ENCODE results near the gene PIK3CA.
A peak's percentile ranks its signal among the peaks of the same experiment; 100 is the strongest.

Gene PIK3CA

DNA sequence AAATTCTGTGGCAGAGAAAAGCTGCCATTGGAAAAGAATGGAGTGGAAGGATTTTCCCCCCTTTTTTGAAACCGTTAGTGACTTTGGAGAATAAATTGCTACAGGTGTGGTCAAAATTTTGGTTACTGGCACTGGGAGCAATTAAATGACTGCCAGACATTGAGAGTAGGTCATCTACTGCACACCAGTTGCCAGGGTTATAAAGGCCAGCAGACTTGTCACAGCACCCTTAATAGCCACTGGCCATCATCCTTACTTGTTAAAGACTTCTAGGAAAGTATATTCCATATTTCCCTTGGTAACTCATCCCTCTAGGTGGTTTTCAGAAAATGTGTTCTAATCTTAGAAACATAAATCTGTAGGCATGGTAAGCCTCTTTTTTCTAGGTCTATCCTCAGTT lies 8.0 kb downstream of the PIK3CA start:
- Histone ChIP-seq H3K27me3 (no peaks in the 10 kb centered on the region), H3K9me3 (peaks cover 16% of the 10 kb centered on the region), H3K36me3 (peaks cover 30% of the 10 kb centered on the region), H3K9ac (no peak overlapping the region), H3K4me3 (no peak overlapping the region), H3K4me2 (no peak overlapping the region), H3K4me1 (peaks cover 6% of the 10 kb centered on the region), H3K27ac (no peak overlapping the region), H4K20me1 (peaks cover 97% of the 10 kb centered on the region)
- TF ChIP-seq Cebpa-rat (IDR thresholded peaks at IDR 0.05): no peak

DNA sequence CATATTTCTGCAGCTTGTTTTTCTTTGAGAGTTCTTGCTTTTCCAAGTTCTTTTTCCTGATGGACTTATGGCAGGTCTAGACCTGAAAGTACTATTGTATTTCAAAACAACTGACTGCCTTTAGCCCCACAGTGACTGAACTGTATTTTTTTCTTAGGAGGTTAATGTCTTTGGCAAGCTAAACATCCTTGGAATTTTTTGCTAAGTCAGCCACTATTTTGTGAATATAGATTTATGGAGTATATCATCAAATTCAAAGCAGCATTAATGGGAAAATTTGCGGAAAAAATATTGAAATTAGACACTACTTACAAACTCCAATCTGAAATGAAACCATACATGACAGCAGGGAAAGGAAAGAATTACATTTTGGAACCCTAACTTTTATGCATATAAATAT lies 8.6 kb downstream of the PIK3CA start:
- Histone ChIP-seq H3K9ac (no peak overlapping the region), H3K4me3 (no peak overlapping the region), H4K20me1 (peaks cover 97% of the 10 kb centered on the region), H3K9me3 (peaks cover 18% of the 10 kb centered on the region), H3K27ac (no peak overlapping the region), H3K4me2 (no peak overlapping the region), H3K27me3 (no peaks in the 10 kb centered on the region), H3K4me1 (no peaks in the 10 kb centered on the region), H3K36me3 (peaks cover 30% of the 10 kb centered on the region)
- no peak for TF ChIP-seq Cebpa-rat (IDR thresholded peaks at IDR 0.05)

DNA sequence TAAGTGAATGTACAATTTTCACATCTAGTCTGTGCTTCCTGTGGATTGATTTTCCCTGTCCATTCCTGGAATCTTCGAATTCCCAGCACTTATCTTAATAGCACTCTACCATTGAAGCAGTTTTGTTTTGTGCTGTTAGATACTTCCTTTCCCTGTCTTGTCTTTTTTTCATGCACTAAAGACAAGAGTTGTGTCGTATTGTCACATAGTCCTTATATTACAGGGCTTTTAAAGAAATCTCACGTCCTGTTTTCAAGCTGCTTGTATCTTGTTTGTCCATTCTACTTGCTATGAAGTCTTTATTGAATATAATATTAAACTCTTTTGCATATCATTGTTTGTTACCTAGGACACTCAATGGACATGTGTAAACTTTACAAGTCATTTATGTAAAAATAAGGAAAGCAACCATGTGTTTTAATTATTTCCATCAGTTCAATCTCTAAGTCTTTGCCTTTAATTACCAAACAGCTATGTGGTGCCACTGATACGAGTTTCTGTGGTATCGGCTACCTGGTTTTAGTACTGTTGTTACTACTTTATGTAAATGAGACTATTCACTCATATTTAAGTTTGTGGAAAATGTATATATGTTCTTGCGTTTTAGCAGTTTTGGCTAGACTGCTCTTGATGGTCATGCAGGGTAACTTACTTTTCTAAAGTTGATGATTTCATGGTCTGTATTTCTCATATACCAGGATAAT lies 10.3 kb downstream of the PIK3CA start:
- Histone ChIP-seq H3K4me2 (no peak overlapping the region), H3K27ac (no peak overlapping the region), H3K4me3 (no peak overlapping the region), H3K9ac (no peak overlapping the region), H3K4me1 (no peaks in the 10 kb centered on the region), H4K20me1 (peaks cover 96% of the 10 kb centered on the region), H3K36me3 (peaks cover 23% of the 10 kb centered on the region), H3K27me3 (no peaks in the 10 kb centered on the region), H3K9me3 (peaks cover 18% of the 10 kb centered on the region)
- no peak for TF ChIP-seq Cebpa-rat (IDR thresholded peaks at IDR 0.05)

DNA sequence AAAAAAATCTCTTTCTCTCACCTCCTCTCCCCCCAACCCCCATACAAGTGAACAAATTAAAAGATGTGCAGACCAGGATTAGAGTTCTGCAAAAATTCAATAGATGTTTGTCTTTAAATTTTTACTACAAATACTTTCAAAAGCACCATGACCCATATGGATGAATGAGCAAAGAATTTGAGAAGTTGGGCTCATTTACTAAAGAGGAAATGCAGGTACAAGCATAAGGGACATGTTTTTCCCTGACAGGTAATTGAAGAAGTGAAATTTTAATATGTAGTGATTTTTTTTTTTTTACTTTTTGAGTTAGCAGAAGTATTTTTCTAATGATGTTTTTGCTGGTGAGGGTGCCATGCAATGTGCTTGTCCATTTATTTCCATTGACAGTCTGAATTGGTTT lies 15.3 kb downstream of the PIK3CA start:
- TF ChIP-seq Cebpa-rat (IDR thresholded peaks at IDR 0.05): no peak
- H3K27me3 ChIP-seq: no peaks in the 10 kb centered on the region
- peaks cover 18% of the 10 kb centered on the region for H3K36me3 ChIP-seq
- no peak overlapping the region for H3K4me2 ChIP-seq
- peaks cover 96% of the 10 kb centered on the region for H4K20me1 ChIP-seq
- no peak overlapping the region for H3K27ac ChIP-seq
- no peak overlapping the region for H3K4me3 ChIP-seq
- peaks cover 15% of the 10 kb centered on the region; the same call in 1 of the 2 replicates for H3K9me3 ChIP-seq
- H3K9ac ChIP-seq: no peak overlapping the region
- H3K4me1 ChIP-seq: no peaks in the 10 kb centered on the region

DNA sequence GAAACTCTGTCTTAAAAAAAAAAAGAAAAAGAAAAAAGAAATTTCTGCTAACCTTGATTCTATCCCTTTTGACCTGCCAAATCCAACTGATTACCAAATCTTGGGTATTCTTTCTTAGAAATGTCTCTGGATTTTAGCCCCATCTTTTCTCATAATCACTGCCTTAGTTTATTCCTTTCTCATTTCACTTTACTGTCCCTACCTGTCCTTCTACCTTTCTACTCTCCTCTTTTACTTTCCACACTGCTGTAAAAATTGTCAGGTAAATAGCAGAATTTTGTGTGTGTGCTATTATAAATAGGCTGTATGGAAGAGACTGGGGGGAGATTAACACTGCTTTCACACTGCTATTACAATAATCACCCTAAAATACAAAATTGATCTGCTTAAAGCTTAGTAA lies 16.7 kb downstream of the PIK3CA start:
- Histone ChIP-seq H3K9ac (no peak overlapping the region), H3K4me1 (no peaks in the 10 kb centered on the region), H3K36me3 (peaks cover 11% of the 10 kb centered on the region), H3K4me2 (no peak overlapping the region), H3K9me3 (peaks cover 27% of the 10 kb centered on the region), H4K20me1 (peaks cover 95% of the 10 kb centered on the region), H3K27me3 (no peaks in the 10 kb centered on the region), H3K4me3 (no peak overlapping the region), H3K27ac (no peak overlapping the region)
- TF ChIP-seq Cebpa-rat (IDR thresholded peaks at IDR 0.05): no peak

DNA sequence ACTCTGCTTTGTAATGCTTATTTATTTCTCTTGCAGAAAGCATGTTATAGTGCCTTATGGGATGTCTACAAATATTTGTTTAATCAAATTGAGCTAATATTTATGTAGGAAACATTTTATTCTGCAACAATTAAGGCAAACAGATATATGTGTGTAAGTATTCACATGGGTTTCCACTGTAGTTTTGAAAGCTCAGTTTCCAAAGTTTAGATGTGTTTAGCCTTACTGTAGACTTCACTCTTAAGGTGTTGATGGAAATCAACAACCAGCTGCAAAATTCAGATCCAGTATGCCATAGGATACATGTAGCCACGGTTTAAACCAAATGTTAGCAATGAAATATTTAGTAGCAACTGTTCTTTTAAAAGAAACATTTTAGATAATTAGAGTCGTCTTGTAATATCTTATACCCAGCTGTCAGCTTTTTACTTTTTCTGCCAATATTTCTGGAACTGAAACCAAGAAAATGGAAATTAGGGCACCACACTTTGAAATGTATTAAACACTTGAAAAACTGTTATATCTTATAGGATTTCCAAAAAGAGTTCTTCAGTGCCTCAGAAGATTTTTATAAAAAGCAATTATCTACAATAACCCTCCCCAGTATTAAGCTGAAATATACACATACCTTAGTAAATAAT lies 18.5 kb downstream of the PIK3CA start:
- H3K4me3 ChIP-seq: no peak overlapping the region

DNA sequence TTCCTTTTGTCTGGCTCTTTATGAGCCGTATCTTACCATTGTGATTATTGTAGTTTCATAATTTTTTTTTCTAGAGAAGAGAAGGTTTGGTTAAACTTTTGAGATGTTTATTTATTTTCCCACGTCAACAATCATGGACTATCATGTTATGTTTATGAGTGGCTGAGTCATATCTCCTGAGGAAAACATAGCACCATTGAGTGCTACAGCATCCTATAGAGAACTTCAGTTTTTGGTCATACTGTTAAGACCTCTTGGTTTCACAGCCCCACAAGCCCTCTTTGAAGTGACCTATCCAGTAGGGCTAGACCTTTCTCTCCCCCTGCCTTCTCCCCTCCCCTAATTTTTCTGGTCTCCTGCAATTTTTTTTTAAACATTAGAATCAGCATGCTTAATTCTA lies 20.8 kb downstream of the PIK3CA start:
- TF ChIP-seq Cebpa-rat (IDR thresholded peaks at IDR 0.05): no peak
- H4K20me1 ChIP-seq: peaks cover 58% of the 10 kb centered on the region
- no peak overlapping the region for H3K27ac ChIP-seq
- peaks cover 4% of the 10 kb centered on the region; the same call in 1 of the 2 replicates for H3K4me1 ChIP-seq
- H3K9ac ChIP-seq: no peak overlapping the region
- peaks cover 15% of the 10 kb centered on the region; the same call in 1 of the 2 replicates for H3K36me3 ChIP-seq
- H3K4me3 ChIP-seq: no peak overlapping the region
- H3K27me3 ChIP-seq: no peaks in the 10 kb centered on the region
- H3K9me3 ChIP-seq: peaks cover 38% of the 10 kb centered on the region
- no peak overlapping the region for H3K4me2 ChIP-seq

More for the DNA sequence above, 18.5 kb downstream of the PIK3CA start:
- Histone ChIP-seq H4K20me1 (peaks cover 77% of the 10 kb centered on the region), H3K9me3 (peaks cover 36% of the 10 kb centered on the region), H3K4me2 (no peak overlapping the region), H3K9ac (no peak overlapping the region), H3K4me1 (no peaks in the 10 kb centered on the region), H3K27me3 (no peaks in the 10 kb centered on the region), H3K27ac (no peak overlapping the region), H3K36me3 (peaks cover 15% of the 10 kb centered on the region; the same call in 1 of the 2 replicates)
- TF ChIP-seq Cebpa-rat (IDR thresholded peaks at IDR 0.05): no peak

DNA sequence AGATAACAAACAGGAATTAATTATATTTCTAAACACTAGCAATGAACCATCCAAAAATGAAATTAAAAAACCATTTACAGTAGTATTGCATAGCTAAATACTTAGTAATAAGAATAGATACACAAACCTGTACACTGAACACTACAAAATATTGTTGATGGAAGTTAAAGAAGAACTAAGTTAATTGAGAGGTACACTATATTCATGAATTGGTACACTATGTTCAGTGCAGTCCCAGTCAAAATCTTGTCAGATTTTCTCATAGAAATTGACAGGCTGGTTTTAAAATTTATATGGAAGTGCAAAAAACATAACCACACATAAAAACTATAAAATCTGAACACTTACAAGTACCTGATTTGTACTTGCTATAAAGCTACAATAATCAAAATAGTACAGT lies 24.4 kb downstream of the PIK3CA start:
- Histone ChIP-seq H3K27ac (no peak overlapping the region), H3K36me3 (peaks cover 15% of the 10 kb centered on the region; the same call in 1 of the 2 replicates), H3K9ac (no peak overlapping the region), H3K4me2 (no peak overlapping the region), H4K20me1 (peaks cover 62% of the 10 kb centered on the region), H3K9me3 (peaks cover 38% of the 10 kb centered on the region), H3K4me3 (no peak overlapping the region), H3K27me3 (no peaks in the 10 kb centered on the region), H3K4me1 (peaks cover 19% of the 10 kb centered on the region)
- no peak for TF ChIP-seq Cebpa-rat (IDR thresholded peaks at IDR 0.05)

DNA sequence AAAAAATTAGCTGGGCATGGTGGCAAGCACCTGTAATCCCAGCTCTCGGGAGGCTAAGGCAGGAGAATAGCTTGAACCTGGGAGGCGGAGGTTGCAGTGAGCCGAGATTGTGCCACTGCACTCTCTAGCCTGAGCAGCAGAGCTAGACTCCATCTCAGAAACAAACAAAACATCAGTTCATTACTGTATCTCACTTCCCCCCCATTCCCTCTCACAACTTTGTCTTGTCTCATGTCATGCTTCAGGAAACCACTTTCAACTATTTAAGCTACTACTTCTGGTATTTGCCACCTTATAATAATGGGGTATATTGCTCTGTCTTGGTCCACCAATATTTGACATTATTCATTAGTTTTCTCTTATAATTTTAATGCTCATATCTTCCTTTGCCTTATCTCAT lies 26.2 kb downstream of the PIK3CA start:
- Histone ChIP-seq H3K36me3 (peaks cover 11% of the 10 kb centered on the region; the same call in 1 of the 2 replicates), H3K27ac (no peak overlapping the region), H3K4me2 (0 out of 2 replicates have a peak overlapping the region, but pooled peaks have one; percentile 4), H3K9me3 (peaks cover 23% of the 10 kb centered on the region), H3K4me3 (no peak overlapping the region), H3K4me1 (peaks cover 19% of the 10 kb centered on the region), H4K20me1 (peaks cover 62% of the 10 kb centered on the region), H3K9ac (no peak overlapping the region), H3K27me3 (no peaks in the 10 kb centered on the region)
- TF ChIP-seq Cebpa-rat (IDR thresholded peaks at IDR 0.05): no peak

DNA sequence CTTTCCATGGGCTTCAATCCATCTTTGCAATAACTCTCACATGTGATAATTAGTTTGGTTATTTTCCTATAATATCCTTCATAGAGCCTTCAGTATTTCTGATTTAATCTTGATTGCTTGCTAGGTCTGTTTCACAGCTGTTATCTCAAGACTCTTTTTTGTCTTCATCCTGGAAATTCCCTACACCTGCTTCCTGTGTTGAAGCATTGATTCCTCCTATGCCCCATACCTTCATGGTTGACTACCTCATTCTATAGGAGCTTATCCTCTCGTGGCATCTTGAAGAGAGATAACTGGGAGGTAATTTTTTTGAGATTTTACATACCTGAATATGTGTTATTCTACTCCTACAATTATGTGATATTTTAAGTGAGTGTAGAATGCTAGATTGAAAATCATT lies 26.7 kb downstream of the PIK3CA start:
- peaks cover 20% of the 10 kb centered on the region for H3K4me1 ChIP-seq
- peaks cover 17% of the 10 kb centered on the region; the same call in 1 of the 2 replicates for H3K9me3 ChIP-seq
- H3K4me3 ChIP-seq: no peak overlapping the region
- no peak for TF ChIP-seq Cebpa-rat (IDR thresholded peaks at IDR 0.05)
- no peak overlapping the region for H3K9ac ChIP-seq
- H3K27ac ChIP-seq: no peak overlapping the region
- no peaks in the 10 kb centered on the region for H3K27me3 ChIP-seq
- H3K36me3 ChIP-seq: peaks cover 9% of the 10 kb centered on the region; the same call in 1 of the 2 replicates
- H3K4me2 ChIP-seq: 0 out of 2 replicates have a peak overlapping the region, but pooled peaks have one; percentile 4
- peaks cover 63% of the 10 kb centered on the region for H4K20me1 ChIP-seq

All from BLaER1 (cell line).